WERI-Rb-1 (cell line): ENCODE data around the gene AIRE.
"Not testable (repeated sequence)": the region's sequence is repeated elsewhere in the genome, so short reads cannot be mapped to it uniquely, and the experiment has no call there.

ENCODE experiments used
- DNase-seq: peaks from one replicate; pipeline ENCODE4 v3.0.0-alpha.2; 2020
- H3K27ac ChIP-seq: fragments of 250-450 bp; sonication (Bioruptor Pico); 2 replicates; pipeline ENCODE4 v1.5.1; 2020; ENCODE audit warnings: mild to moderate bottlenecking, moderate library complexity
- H3K27me3 ChIP-seq: fragments of 250-450 bp; sonication (Bioruptor Pico); 2 replicates; pipeline ENCODE4 v1.5.1; 2021; ENCODE audit warnings: mild to moderate bottlenecking, low read depth, moderate library complexity; ENCODE audit not compliant: insufficient read depth, severe bottlenecking
- H3K36me3 ChIP-seq: fragments of 250-450 bp; sonication (Bioruptor Pico); 2 replicates; pipeline ENCODE4 v1.5.1; 2020; ENCODE audit warnings: mild to moderate bottlenecking, moderate library complexity
- H3K4me3 ChIP-seq: 2 replicates; pipeline ENCODE4 v1.5.1; 2011; ENCODE audit warnings: low read depth, mild to moderate bottlenecking, control low read depth, low read length
- H3K9me3 ChIP-seq: fragments of 250-450 bp; sonication (Bioruptor Pico); 2 replicates; pipeline ENCODE4 v1.5.1; 2021; ENCODE audit warnings: mild to moderate bottlenecking, moderate library complexity; ENCODE audit not compliant: severe bottlenecking
- TF ChIP-seq, protein P1 (sequence below): IDR thresholded peaks from 2 replicates; pipeline ENCODE4 v1.5.1; 2011; ENCODE audit warnings: low read depth, mild to moderate bottlenecking, control low read depth, inconsistent platforms, low read length

AIRE gene

DNA sequence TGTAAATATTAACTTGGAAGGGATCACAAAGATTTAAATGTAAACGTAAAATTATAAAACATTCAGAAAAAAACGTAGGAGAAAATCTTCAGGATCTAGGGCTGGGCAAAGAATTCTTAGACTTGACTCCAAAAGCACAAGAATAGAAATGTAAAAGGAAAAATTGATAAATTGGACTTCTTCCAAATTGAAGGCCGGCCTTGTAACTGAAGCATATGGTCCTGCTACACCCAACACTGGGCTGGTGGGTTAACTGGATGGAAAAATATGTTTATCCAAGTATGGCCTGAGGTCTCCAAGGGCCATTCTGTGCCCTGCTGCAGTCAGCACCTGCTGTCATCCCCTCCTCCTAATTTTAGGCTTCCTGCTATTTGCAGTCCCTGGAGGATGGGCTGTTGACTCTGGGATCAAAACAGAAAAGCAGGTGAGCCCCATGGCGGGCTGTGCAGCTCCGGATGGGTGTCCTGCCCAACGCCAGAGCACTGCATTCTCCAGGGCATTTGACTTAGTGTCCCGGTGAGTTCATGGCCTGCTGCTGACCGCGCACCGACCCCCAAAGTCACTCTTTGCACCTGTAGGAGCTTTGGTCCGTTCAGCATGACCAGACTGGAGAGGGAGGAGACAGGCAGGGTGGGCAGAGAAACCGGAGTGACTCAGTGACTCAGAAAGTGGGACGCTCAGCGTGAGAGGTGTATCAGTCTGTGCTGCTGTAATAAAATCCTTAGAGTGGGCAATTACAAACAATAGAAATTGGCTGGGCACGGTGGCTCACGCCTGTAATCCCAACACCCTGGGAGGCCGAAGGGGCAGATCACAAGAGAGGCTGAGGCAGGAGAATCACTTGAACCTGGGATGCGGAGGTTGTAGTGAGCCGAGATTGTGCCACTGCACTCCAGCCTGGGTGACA is 6.1 kb upstream of the AIRE start:
- DNase-seq, result no peak
- Histone ChIP-seq H3K27ac (no peak overlapping the region), H3K9me3 (peaks cover 4% of the 10 kb centered on the region), H3K4me3 (no peak overlapping the region), H3K27me3 (no peaks in the 10 kb centered on the region), H3K36me3 (no peaks in the 10 kb centered on the region)
- TF ChIP-seq, protein P1, sequence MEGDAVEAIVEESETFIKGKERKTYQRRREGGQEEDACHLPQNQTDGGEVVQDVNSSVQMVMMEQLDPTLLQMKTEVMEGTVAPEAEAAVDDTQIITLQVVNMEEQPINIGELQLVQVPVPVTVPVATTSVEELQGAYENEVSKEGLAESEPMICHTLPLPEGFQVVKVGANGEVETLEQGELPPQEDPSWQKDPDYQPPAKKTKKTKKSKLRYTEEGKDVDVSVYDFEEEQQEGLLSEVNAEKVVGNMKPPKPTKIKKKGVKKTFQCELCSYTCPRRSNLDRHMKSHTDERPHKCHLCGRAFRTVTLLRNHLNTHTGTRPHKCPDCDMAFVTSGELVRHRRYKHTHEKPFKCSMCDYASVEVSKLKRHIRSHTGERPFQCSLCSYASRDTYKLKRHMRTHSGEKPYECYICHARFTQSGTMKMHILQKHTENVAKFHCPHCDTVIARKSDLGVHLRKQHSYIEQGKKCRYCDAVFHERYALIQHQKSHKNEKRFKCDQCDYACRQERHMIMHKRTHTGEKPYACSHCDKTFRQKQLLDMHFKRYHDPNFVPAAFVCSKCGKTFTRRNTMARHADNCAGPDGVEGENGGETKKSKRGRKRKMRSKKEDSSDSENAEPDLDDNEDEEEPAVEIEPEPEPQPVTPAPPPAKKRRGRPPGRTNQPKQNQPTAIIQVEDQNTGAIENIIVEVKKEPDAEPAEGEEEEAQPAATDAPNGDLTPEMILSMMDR, result no peak

DNA sequence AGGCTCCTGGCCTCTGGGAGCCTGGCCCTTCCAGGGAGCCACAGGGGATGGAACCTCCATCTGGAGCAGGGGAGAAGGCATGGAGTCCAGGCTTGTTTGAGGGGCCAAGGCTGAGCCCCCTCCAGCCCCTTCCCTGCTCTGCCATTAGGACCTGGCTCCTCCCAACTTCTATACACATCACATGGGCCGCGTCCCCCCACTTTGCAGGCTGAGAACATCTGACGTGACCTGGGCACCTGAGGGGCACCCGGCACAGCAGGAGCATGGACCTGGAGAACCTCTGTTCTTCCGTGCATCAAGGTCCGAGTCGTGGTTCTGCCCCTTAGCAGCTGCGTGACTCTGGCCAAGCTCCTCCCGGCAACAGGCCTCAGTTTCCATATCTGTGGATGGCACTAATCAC is 3.9 kb upstream of the AIRE start:
- Histone ChIP-seq H3K27me3 (no peaks in the 10 kb centered on the region), H3K9me3 (no peaks in the 10 kb centered on the region), H3K36me3 (no peaks in the 10 kb centered on the region), H3K27ac (peak overlapping the region; percentile 79), H3K4me3 (no peak overlapping the region)
- no peak for DNase-seq
- TF ChIP-seq, protein P1, result no peak

DNA sequence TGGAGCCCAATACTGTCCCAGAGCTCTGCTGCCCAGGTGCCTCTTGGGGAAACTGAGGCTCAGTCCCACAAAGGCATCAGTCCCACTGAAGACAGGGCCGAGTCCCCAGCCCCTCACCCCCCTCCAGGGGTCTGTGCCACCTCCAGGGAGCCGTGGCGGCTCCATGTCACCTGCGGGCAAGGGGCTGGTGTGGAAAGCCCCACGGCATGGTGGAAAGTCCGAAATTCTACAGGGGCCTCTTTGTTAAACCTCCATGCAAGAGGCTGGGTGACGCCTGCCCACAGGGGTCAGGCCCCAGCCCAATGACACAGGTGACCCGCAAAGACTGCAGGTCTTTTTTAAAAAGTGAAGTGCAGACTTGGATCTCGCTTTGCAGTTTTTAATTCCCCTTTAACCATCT is 3.3 kb upstream of the AIRE start:
- DNase-seq, result no peak
- peak overlapping the region; percentile 79 for H3K27ac ChIP-seq

DNA sequence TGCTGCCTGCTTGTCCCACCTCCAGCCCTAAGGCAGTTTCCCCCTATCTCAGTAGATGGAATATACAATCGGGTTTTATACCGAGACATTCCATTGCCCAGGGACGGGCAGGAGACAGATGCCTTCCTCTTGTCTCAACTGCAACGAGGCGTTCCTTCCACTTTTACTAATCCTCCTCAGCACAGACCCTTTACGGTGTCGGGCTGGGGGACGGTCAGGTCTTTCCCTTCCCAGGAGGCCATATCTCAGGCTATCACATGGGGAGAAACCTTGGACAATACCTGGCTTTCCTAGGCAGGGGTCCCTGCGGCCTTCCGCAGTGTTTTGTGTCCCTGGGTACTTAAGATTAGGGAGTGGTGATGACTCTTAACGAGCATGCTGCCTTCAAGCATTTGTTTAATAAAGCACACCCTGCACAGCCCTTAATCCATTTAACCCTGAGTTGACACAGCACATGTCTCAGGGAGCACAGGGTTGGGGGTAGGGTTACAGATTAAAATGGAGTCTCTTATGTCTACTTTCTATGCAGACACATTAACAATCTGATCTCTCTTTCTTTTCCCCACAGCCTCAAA is 2.4 kb upstream of the AIRE start:
- not testable (repeated sequence) for H3K4me3 ChIP-seq, H3K27me3 ChIP-seq, H3K9me3 ChIP-seq, H3K36me3 ChIP-seq
- H3K27ac ChIP-seq, result peak overlapping the region; percentile 79
- DNase-seq, result peak; percentile 76

More for the DNA sequence above, 3.3 kb upstream of the AIRE start:
- TF ChIP-seq, protein P1, result no peak
- Histone ChIP-seq H3K9me3 (no peaks in the 10 kb centered on the region), H3K27me3 (no peaks in the 10 kb centered on the region), H3K36me3 (no peaks in the 10 kb centered on the region), H3K4me3 (no peak overlapping the region)

DNA sequence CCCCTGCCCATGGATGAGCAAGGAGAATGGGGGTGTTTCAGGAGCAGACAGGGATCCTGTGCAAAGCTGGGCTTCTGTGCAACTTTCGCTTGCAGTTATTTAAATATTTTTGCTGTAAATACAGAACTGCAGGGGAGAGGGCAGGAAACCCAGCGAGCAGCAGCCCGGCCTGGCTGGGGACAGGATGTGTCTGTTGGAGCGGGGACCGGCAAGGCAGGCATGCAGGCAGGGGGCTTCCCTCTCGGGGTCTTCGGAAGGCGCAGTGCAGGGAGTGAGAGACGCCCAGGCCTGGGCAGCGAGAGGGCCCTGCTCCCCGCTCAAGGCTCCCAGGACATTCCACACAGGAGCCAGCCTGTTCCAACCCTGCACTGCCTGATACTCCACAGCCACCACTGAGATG is 1.7 kb upstream of the AIRE start:
- Histone ChIP-seq H3K27ac (peak overlapping the region; percentile 79), H3K9me3 (no peaks in the 10 kb centered on the region), H3K36me3 (no peaks in the 10 kb centered on the region), H3K27me3 (no peaks in the 10 kb centered on the region), H3K4me3 (no peak overlapping the region)
- no peak for DNase-seq
- TF ChIP-seq, protein P1, result no peak

DNA sequence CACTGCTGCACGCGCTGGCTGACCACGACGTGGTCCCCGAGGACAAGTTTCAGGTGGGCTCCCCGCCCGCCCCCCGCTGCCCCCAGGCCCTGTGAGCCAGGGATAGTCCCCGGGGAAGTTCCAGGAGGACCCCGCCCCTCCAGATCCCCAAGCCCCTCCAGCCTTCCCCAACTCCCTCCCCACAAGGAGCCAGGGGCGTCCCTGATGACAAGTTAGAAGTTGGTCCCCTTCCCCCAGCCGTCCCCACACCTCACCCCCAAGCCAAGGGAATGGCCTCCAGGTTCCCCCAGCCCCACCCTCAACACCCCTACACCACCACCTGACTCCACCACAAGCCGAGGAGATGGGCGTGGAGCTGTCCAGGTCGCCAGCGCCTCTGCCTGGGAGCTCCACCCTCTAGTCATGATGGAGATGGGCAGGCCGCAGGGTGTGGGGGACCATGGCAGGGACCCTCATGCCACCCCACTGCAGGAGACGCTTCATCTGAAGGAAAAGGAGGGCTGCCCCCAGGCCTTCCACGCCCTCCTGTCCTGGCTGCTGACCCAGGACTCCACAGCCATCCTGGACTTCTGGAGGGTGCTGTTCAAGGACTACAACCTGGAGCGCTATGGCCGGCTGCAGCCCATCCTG is 525 bp downstream of the AIRE start:
- Histone ChIP-seq H3K27me3 (no peaks in the 10 kb centered on the region), H3K36me3 (no peaks in the 10 kb centered on the region), H3K4me3 (no peak overlapping the region), H3K9me3 (no peaks in the 10 kb centered on the region), H3K27ac (no peak overlapping the region)
- TF ChIP-seq, protein P1, result no peak
- no peak for DNase-seq
